Keratinocyte (primary cell): ENCODE data around the gene SULF2. TPM values are rescaled to one million over a fixed set of nuclear protein-coding genes. Genes with fewer than 3 reads are reported as not detected.

Experiments
- DNase-seq: peaks from one replicate; pipeline ENCODE4 v3.0.0-alpha.2; 2011; ENCODE audit warnings: low read depth, missing footprints, low spot score
- FAIRE-seq: peaks from 2 replicates; lab custom pipeline; 2011; peaks lifted over from hg19 to GRCh38; lab: Jason Lieb, UNC
- H2AFZ ChIP-seq: 2 replicates; pipeline ENCODE4 v1.6.0; 2012; ENCODE audit warnings: low read length, control low read depth, inconsistent platforms; ENCODE audit not compliant: control insufficient read depth
- H3K27ac ChIP-seq: 2 replicates; pipeline ENCODE4 v1.5.1; 2011; ENCODE audit warnings: low read length; ENCODE audit not compliant: control insufficient read depth, insufficient read depth
- H3K27me3 ChIP-seq: 3 replicates; pipeline ENCODE4 v1.6.0; 2011; ENCODE audit warnings: low read length; ENCODE audit not compliant: control insufficient read depth, insufficient read depth; ENCODE audit errors: extremely low read depth
- H3K36me3 ChIP-seq, 2 experiments: 2 replicates in 1 of 2; 3 replicates in 1 of 2; pipeline ENCODE4 v1.5.1; 2011; ENCODE audit warnings: low read length in 2 of 2, mild to moderate bottlenecking in 1 of 2; ENCODE audit not compliant: control insufficient read depth in 2 of 2, insufficient read depth in 2 of 2; ENCODE audit errors: extremely low read depth in 1 of 2
- H3K4me1 ChIP-seq: 3 replicates; pipeline ENCODE4 v1.5.1; 2011; ENCODE audit warnings: low read length; ENCODE audit not compliant: control insufficient read depth, insufficient read depth; ENCODE audit errors: extremely low read depth
- H3K4me2 ChIP-seq: 3 replicates; pipeline ENCODE4 v1.6.0; 2011; ENCODE audit warnings: low read depth, low read length; ENCODE audit not compliant: control insufficient read depth, insufficient read depth; ENCODE audit errors: extremely low read depth
- H3K4me3 ChIP-seq, 3 experiments: fragments of 200-600 bp in 1 of 3; sonication (generic) in 1 of 3; 2 replicates in 2 of 3; 3 replicates in 1 of 3; pipeline ENCODE4 v1.5.1; 2011 to 2016; ENCODE audit warnings: low read length in 3 of 3, mild to moderate bottlenecking in 3 of 3, control low read depth in 2 of 3, inconsistent platforms in 1 of 3, low read depth in 1 of 3, mixed read lengths in 1 of 3, mixed run types in 1 of 3, moderate library complexity in 1 of 3; ENCODE audit not compliant: control insufficient read depth in 2 of 3, insufficient read depth in 2 of 3; ENCODE audit errors: extremely low read depth in 1 of 3
- H3K79me2 ChIP-seq: 2 replicates; pipeline ENCODE4 v1.6.0; 2012; ENCODE audit warnings: low read length; ENCODE audit not compliant: control insufficient read depth, insufficient read depth
- H3K9ac ChIP-seq: 3 replicates; pipeline ENCODE4 v1.6.0; 2011; ENCODE audit warnings: low read length; ENCODE audit not compliant: control insufficient read depth, insufficient read depth; ENCODE audit errors: extremely low read depth
- H3K9me1 ChIP-seq: 3 replicates; pipeline ENCODE4 v1.6.0; 2011; ENCODE audit warnings: low read length; ENCODE audit not compliant: control insufficient read depth, insufficient read depth; ENCODE audit errors: extremely low read depth
- H3K9me3 ChIP-seq: 2 replicates; pipeline ENCODE4 v1.5.1; 2012; ENCODE audit warnings: low read depth, low read length; ENCODE audit not compliant: control insufficient read depth
- H4K20me1 ChIP-seq: 3 replicates; pipeline ENCODE4 v1.6.0; 2011; ENCODE audit warnings: low read length; ENCODE audit not compliant: control insufficient read depth, insufficient read depth; ENCODE audit errors: extremely low read depth
- CTCF ChIP-seq, 3 experiments: IDR thresholded peaks in 1 of 3; conservative IDR thresholded peaks in 1 of 3; optimal IDR thresholded peaks in 1 of 3; 2 replicates in 2 of 3; 3 replicates in 1 of 3; pipeline versions ENCODE3 to v1.5.1; 2011; ENCODE audit warnings: low read length in 3 of 3, mild to moderate bottlenecking in 3 of 3, moderate library complexity in 2 of 3, control low read depth in 1 of 3, inconsistent platforms in 1 of 3; ENCODE audit not compliant: insufficient read depth in 2 of 3; ENCODE audit errors: extremely low read depth in 1 of 3
- EZH2 ChIP-seq: IDR thresholded peaks from one replicate; pipeline ENCODE4 v1.6.1; 2012; ENCODE audit warnings: inconsistent platforms, mild to moderate bottlenecking, low read length, moderate library complexity
- dilution Hi-C: fragments of 300-500 bp; cut with MboI; formaldehyde crosslinking; loops from one replicate; pipeline ENCODE4 v1.7.0; 2020; ENCODE audit warnings: low sequenced_read_pairs; ENCODE audit not compliant: extremely low pct_ligation_motif_present
- polyA plus RNA-seq, 5 experiments: library from polyadenylated mRNA; depleted of rRNA in 3 of 5; stranded (reverse) in 3 of 5; stranded (forward) in 1 of 5; unstranded in 1 of 5; fragments of >200 nt; gene quantifications; 1 replicate in 1 of 5; 2 replicates in 3 of 5; 3 replicates in 1 of 5; pipeline versions ENCODE4 v1.2.1 to v1.2.3, GENCODE V29; 2011 to 2012; ENCODE audit warnings: missing spikeins in 2 of 5, low read depth in 1 of 5, low replicate concordance in 1 of 5

SULF2 gene
- polyA plus RNA-seq, 1 donor (not counting 4 experiments of a cell fraction or from before 2014, with no cell fraction given) = 64.4 TPM

- peaks cover 58% of the 10 kb centered on the region for H3K79me2 ChIP-seq
- peaks cover 19 to 40% of the 10 kb centered on the region in 2 experiments for H3K36me3 ChIP-seq
Measured at GRCh38 chr20:47744803-47745202, 40.5 kb downstream of the SULF2 start.

GRCh38 chr20:47743671-47744070, 41.6 kb downstream of the SULF2 start:
- dilution Hi-C loops = no loop called here
- Histone ChIP-seq H3K9me3 (no peaks in the 10 kb centered on the region), H4K20me1 (peaks cover 6% of the 10 kb centered on the region), H3K36me3 (peaks cover 16 to 37% of the 10 kb centered on the region in 2 experiments), H3K4me3 (no peak overlapping the region), H3K9me1 (peaks cover 2% of the 10 kb centered on the region), H3K9ac (no peak overlapping the region), H2AFZ (no peak overlapping the region), H3K4me1 (no peaks in the 10 kb centered on the region), H3K27ac (no peak overlapping the region), H3K27me3 (no peaks in the 10 kb centered on the region), H3K79me2 (peaks cover 68% of the 10 kb centered on the region), H3K4me2 (no peak overlapping the region)
- FAIRE-seq (no peak), DNase-seq (no peak)
- no peak for TF ChIP-seq CTCF (optimal IDR thresholded peaks at IDR 0.05 in 1 of 3, IDR thresholded peaks at IDR 0.05 in 1 of 3, conservative IDR thresholded peaks at IDR 0.05 in 1 of 3; ENCODE audit: extremely low read depth in 1 of 3, insufficient read depth in 2 of 3, low read length in 3 of 3)
- TF ChIP-seq EZH2 = no peak

More at GRCh38 chr20:47744803-47745202, 40.5 kb downstream of the SULF2 start:
- Histone ChIP-seq H3K9me3 (no peaks in the 10 kb centered on the region), H3K27ac (no peak overlapping the region), H3K4me2 (no peak overlapping the region), H3K9ac (no peak overlapping the region), H2AFZ (no peak overlapping the region), H4K20me1 (peaks cover 6% of the 10 kb centered on the region), H3K4me1 (no peaks in the 10 kb centered on the region), H3K9me1 (peaks cover 2% of the 10 kb centered on the region), H3K27me3 (no peaks in the 10 kb centered on the region), H3K4me3 (no peak overlapping the region)
- FAIRE-seq = no peak
- dilution Hi-C loops = no loop called here
- no peak for TF ChIP-seq EZH2
- no peak for TF ChIP-seq CTCF (optimal IDR thresholded peaks at IDR 0.05 in 1 of 3, IDR thresholded peaks at IDR 0.05 in 1 of 3, conservative IDR thresholded peaks at IDR 0.05 in 1 of 3; ENCODE audit: extremely low read depth in 1 of 3, insufficient read depth in 2 of 3, low read length in 3 of 3)
- no peak for DNase-seq
